ENCODE data around the gene SYNJ2. TPM values are rescaled to one million over a fixed set of nuclear protein-coding genes. Genes with fewer than 3 reads are reported as not detected.

SYNJ2 gene
- total RNA-seq, 2 donors from 2014 or later: 30.6 to 48.5 TPM

DNA sequence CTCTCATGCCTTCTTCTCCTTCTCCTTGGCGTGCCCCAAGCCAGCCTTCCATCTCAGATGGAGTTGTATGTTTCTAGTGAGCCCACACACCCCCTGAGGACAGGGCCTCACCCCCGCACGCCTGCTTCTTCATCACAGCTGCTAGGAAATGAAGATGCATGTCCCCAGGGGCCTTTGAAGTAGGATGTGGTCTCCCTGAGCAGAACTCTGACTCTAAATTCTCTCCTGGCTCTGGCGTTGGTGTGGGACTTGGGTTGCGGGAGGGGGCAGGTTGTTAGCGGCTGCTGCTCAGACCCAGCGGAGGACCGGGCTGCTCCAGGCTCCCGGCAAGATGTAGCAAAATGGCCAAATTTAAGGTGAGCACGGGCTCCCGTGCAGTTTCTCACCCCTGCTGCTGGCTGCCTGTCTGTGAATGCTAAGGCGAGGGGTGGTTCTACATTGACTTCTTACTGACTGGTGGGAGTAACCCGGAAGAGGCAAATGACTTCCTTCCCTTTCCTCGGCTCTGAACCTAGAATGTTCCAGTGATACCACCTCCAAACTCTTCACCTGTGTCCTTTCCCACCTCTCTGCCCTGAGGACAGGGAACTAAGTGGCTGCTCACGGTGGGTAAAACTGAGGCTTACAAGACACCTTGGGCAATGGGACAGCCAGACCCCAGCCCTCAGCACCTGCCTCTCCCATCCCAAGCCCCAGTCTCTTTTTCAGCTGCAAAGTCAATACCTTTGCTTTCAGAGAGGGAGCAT, 8.8 kb downstream of the SYNJ2 start:
- TF ChIP-seq, protein P1, sequence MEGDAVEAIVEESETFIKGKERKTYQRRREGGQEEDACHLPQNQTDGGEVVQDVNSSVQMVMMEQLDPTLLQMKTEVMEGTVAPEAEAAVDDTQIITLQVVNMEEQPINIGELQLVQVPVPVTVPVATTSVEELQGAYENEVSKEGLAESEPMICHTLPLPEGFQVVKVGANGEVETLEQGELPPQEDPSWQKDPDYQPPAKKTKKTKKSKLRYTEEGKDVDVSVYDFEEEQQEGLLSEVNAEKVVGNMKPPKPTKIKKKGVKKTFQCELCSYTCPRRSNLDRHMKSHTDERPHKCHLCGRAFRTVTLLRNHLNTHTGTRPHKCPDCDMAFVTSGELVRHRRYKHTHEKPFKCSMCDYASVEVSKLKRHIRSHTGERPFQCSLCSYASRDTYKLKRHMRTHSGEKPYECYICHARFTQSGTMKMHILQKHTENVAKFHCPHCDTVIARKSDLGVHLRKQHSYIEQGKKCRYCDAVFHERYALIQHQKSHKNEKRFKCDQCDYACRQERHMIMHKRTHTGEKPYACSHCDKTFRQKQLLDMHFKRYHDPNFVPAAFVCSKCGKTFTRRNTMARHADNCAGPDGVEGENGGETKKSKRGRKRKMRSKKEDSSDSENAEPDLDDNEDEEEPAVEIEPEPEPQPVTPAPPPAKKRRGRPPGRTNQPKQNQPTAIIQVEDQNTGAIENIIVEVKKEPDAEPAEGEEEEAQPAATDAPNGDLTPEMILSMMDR (IDR thresholded peaks at IDR 0.05): no peak
- Histone ChIP-seq H3K27me3 (replicated peaks; ENCODE audit: insufficient read depth) (no peaks in the 10 kb centered on the region), H3K4me1 (ENCODE audit: control insufficient read depth in 1 of 2, low read depth in 2 of 2) (peaks cover 12 to 35% of the 10 kb centered on the region in 2 donors), H3K36me3 (no peaks in the 10 kb centered on the region), H3K27ac (peak overlapping the region; percentile 14 to 48), H3K9me3 (no peaks in the 10 kb centered on the region), H3K4me3 (peak overlapping the region; percentile 55)
- DNase-seq (ENCODE audit: low spot score): no peak
- ATAC-seq (ENCODE audit: insufficient number of reproducible peaks, low FRiP score, low read depth): no peak

DNA sequence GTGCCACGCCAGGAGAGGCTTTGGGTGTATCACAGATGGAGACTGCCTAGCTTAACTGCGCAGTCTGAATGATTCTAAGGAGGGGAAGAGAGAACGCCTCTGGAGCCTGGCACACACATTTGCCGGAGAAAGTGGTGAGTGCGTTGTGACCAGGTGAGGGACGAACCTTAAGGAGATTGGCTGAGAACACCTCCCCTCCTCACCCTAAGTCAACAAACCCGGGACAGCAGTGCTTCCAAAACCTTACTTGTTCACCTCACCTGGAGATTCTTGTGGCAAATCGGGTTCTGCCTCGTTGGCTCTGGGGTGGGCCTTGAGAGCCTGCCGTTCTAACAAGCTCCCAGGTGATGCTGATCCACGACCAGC, 9.4 kb downstream of the SYNJ2 start:
- no peak overlapping the region for H3K4me3 ChIP-seq
- DNase-seq (ENCODE audit: low spot score) (no peak), ATAC-seq (ENCODE audit: insufficient number of reproducible peaks, low FRiP score, low read depth) (no peak)
- no peaks in the 10 kb centered on the region for H3K9me3 ChIP-seq
- TF ChIP-seq, protein P1 (IDR thresholded peaks at IDR 0.05): no peak
- no peaks in the 10 kb centered on the region for H3K36me3 ChIP-seq
- no peak overlapping the region for H3K27ac ChIP-seq
- H3K4me1 ChIP-seq (ENCODE audit: control insufficient read depth in 1 of 2, low read depth in 2 of 2): peaks cover 12 to 30% of the 10 kb centered on the region in 2 donors
- H3K27me3 ChIP-seq (replicated peaks; ENCODE audit: insufficient read depth): no peaks in the 10 kb centered on the region

DNA sequence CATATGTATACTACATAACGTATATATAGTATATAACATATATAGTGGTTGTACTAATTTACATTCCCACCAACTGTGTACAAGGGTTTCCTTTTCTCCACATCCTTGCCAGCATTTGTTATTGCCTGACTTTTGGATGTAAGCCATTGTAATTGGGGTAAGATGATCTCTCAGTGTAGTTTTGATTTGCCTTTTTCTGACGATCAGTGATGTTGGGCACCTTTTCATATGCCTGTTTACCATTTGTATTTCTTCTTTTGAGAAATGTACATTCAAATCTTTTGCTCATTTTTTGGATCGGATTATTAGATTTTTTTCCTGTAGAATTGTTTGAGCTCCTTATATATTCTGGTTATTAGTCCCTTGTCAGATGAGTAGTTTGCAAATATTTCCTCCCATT, 11.4 kb downstream of the SYNJ2 start:
- no peaks in the 10 kb centered on the region for H3K36me3 ChIP-seq
- no peak for DNase-seq (ENCODE audit: low spot score)
- no peak overlapping the region for H3K27ac ChIP-seq
- TF ChIP-seq, protein P1 (IDR thresholded peaks at IDR 0.05): no peak
- peaks cover 12 to 29% of the 10 kb centered on the region in 2 donors for H3K4me1 ChIP-seq (ENCODE audit: control insufficient read depth in 1 of 2, low read depth in 2 of 2)
- no peak for ATAC-seq (ENCODE audit: insufficient number of reproducible peaks, low FRiP score, low read depth)
- no peaks in the 10 kb centered on the region for H3K27me3 ChIP-seq (replicated peaks; ENCODE audit: insufficient read depth)
- no peak overlapping the region for H3K4me3 ChIP-seq
- no peaks in the 10 kb centered on the region for H3K9me3 ChIP-seq

DNA sequence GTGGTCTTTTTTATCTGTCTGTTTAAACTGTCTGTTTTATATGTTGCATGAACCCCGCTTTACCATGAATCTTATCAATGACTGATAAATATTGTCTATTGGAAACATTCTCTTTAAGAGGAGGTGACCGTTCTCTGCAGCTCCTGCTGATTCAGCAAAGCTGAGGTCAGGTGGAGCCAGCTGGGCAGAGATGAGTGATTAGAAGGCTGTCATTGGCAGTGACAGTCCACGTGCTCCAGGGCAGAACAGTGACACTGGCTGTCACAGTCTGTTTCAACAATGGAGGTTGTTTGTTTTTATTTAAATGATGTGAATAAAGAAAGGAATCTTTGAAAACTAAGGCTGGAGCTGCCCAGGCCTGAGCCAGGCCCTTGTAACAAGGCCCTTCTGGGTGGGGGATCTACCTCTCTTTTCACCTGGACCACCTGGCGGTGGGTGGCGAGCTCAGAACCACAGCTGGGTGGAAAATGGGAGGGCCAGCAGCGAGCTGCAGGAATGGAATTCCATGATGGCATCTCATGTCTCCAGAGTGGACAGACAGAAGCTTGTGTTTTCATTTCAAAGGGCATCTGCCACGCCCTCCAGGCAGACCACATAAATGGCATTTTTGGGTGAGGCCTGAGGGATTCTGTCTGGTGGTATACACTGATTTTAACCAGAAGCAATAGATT, 12.6 kb downstream of the SYNJ2 start:
- no peaks in the 10 kb centered on the region for H3K9me3 ChIP-seq
- DNase-seq (ENCODE audit: low spot score): no peak
- no peaks in the 10 kb centered on the region for H3K27me3 ChIP-seq (replicated peaks; ENCODE audit: insufficient read depth)
- no peak overlapping the region for H3K4me3 ChIP-seq
- no peak overlapping the region for H3K27ac ChIP-seq
- H3K36me3 ChIP-seq: no peaks in the 10 kb centered on the region
- ATAC-seq (ENCODE audit: insufficient number of reproducible peaks, low FRiP score, low read depth): no peak
- peaks cover 13 to 26% of the 10 kb centered on the region in 2 donors for H3K4me1 ChIP-seq (ENCODE audit: control insufficient read depth in 1 of 2, low read depth in 2 of 2)
- TF ChIP-seq, protein P1 (IDR thresholded peaks at IDR 0.05): no peak

DNA sequence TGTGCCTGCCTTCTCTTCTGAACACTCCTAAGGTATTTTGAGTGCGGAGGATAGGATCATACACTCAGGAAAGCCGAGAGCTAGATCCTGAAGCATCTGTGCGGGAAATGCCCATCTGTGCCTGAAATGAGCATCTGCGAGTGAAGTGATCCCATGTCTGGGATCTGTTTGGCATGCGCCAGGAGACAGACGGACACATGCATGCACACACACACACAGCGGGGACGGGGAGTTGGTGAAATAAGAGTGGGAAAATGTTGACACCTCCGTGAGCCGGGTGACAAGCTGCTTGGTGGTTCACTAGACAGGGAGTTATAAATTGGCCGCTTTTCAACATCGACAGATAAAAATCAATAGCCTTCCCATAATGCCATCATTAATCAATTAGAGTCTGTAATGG, 13.8 kb downstream of the SYNJ2 start:
- no peaks in the 10 kb centered on the region for H3K9me3 ChIP-seq
- no peaks in the 10 kb centered on the region for H3K27me3 ChIP-seq (replicated peaks; ENCODE audit: insufficient read depth)
- ATAC-seq (ENCODE audit: insufficient number of reproducible peaks, low FRiP score, low read depth) (no peak), DNase-seq (ENCODE audit: low spot score) (no peak)
- TF ChIP-seq, protein P1 (IDR thresholded peaks at IDR 0.05): no peak
- no peak overlapping the region for H3K27ac ChIP-seq
- H3K36me3 ChIP-seq: no peaks in the 10 kb centered on the region
- peaks cover 6 to 27% of the 10 kb centered on the region in 2 donors for H3K4me1 ChIP-seq (ENCODE audit: control insufficient read depth in 1 of 2, low read depth in 2 of 2)
- H3K4me3 ChIP-seq: no peak overlapping the region
